ENCODE data around the gene PQBP1.
A peak's percentile ranks its signal among the peaks of the same experiment; 100 is the strongest.

PQBP1 gene

DNA sequence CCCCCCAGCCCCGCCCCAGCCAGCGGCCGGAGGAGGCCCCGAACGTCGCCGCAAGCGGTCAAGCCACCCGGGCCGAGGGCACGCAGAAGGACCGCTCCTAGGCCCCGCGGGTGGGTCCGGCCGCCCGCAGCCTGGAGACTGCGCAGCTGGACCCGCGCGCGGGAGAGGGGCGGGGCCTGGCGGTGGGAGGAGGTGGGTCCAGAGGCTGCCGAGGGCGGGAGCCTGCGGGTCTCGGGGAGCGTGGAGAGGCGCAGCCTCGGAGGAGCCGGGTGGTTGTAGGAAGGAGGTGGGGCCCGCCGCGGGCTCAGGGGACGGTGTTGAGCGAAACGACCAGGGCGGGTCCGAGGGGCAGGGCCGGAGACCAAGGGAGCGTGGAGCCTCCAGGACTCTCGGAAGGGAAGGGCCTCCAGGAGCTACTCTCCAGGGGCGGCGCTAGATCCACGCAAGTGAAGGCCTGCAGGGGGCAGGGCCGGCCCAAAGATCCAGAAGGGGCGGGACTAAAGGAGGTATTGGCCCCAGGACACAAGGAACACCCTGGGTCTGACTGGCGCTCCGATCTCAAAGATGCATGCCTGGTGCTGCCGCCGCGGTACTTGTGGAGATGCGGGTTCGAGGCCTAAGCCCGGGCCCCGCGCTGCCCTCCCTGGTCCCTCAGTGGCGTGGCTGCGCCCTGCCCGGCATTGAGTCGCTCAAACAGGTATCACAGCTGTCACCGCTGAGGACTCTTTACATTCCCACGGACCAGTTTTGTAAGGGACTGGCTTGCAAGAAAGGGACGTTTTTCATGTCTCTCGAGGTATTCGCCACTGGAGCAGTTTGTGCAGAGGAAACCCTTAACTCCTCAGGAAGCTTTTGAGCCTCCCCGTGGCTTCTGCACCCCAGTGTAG, 6.1 kb upstream of the PQBP1 start (continued):
- TF ChIP-seq, protein P1, sequence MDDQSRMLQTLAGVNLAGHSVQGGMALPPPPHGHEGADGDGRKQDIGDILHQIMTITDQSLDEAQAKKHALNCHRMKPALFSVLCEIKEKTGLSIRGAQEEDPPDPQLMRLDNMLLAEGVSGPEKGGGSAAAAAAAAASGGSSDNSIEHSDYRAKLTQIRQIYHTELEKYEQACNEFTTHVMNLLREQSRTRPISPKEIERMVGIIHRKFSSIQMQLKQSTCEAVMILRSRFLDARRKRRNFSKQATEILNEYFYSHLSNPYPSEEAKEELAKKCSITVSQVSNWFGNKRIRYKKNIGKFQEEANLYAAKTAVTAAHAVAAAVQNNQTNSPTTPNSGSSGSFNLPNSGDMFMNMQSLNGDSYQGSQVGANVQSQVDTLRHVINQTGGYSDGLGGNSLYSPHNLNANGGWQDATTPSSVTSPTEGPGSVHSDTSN (CRISPR knock-in tag; IDR thresholded peaks at IDR 0.05): no peak; the same call in 1 of the 2 replicates
- TF ChIP-seq HOXC10 (CRISPR knock-in tag; IDR thresholded peaks at IDR 0.05) (0 out of 2 replicates have a peak, but pooled peaks have one; percentile 78), FEZF1 (tag by site-specific recombination; IDR thresholded peaks at IDR 0.05) (no peak), ZNF596 (tag by site-specific recombination; IDR thresholded peaks at IDR 0.05) (no peak), KLF16 (tag by site-specific recombination; IDR thresholded peaks at IDR 0.05) (peak; percentile 80), SCRT2 (tag by site-specific recombination; IDR thresholded peaks at IDR 0.05) (peak; percentile 79), ZNF138 (tag by site-specific recombination; IDR thresholded peaks at IDR 0.05; ENCODE audit: borderline replicate concordance) (no peak), ZNF114 (tag by site-specific recombination; IDR thresholded peaks at IDR 0.05) (no peak), ZNF843 (tag by site-specific recombination; IDR thresholded peaks at IDR 0.05) (no peak), GLIS2 (tag by site-specific recombination; IDR thresholded peaks at IDR 0.05) (peak; percentile 91), ZBTB20 (tag by site-specific recombination; IDR thresholded peaks at IDR 0.05) (peak; percentile 64; the same call in 1 of the 2 replicates), ZNF335 (tag by site-specific recombination; conservative IDR thresholded peaks at IDR 0.05) (peak; percentile 53), IKZF3 (tag by site-specific recombination; IDR thresholded peaks at IDR 0.05) (peak; percentile 67), ZBTB48 (tag by site-specific recombination; IDR thresholded peaks at IDR 0.05) (peak; percentile 92), ZNF394 (tag by site-specific recombination; IDR thresholded peaks at IDR 0.05; ENCODE audit: borderline replicate concordance) (peak; percentile 20; the same call in 1 of the 2 replicates), ZNF239 (tag by site-specific recombination; IDR thresholded peaks at IDR 0.05) (no peak), HIC1 (tag by site-specific recombination; IDR thresholded peaks at IDR 0.05) (no peak), ZNF692 (tag by site-specific recombination; IDR thresholded peaks at IDR 0.05) (peak; percentile 99), ZNF513 (tag by site-specific recombination; IDR thresholded peaks at IDR 0.05) (no peak), INSM2 (tag by site-specific recombination; IDR thresholded peaks at IDR 0.05) (no peak), ZNF561 (tag by site-specific recombination; IDR thresholded peaks at IDR 0.05; ENCODE audit: borderline replicate concordance) (peak; percentile 49; the same call in 1 of the 2 replicates)
- TF ChIP-seq, protein P2, sequence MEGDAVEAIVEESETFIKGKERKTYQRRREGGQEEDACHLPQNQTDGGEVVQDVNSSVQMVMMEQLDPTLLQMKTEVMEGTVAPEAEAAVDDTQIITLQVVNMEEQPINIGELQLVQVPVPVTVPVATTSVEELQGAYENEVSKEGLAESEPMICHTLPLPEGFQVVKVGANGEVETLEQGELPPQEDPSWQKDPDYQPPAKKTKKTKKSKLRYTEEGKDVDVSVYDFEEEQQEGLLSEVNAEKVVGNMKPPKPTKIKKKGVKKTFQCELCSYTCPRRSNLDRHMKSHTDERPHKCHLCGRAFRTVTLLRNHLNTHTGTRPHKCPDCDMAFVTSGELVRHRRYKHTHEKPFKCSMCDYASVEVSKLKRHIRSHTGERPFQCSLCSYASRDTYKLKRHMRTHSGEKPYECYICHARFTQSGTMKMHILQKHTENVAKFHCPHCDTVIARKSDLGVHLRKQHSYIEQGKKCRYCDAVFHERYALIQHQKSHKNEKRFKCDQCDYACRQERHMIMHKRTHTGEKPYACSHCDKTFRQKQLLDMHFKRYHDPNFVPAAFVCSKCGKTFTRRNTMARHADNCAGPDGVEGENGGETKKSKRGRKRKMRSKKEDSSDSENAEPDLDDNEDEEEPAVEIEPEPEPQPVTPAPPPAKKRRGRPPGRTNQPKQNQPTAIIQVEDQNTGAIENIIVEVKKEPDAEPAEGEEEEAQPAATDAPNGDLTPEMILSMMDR (tag by site-specific recombination; IDR thresholded peaks at IDR 0.05): peak; percentile 89
- TF ChIP-seq, protein P3, sequence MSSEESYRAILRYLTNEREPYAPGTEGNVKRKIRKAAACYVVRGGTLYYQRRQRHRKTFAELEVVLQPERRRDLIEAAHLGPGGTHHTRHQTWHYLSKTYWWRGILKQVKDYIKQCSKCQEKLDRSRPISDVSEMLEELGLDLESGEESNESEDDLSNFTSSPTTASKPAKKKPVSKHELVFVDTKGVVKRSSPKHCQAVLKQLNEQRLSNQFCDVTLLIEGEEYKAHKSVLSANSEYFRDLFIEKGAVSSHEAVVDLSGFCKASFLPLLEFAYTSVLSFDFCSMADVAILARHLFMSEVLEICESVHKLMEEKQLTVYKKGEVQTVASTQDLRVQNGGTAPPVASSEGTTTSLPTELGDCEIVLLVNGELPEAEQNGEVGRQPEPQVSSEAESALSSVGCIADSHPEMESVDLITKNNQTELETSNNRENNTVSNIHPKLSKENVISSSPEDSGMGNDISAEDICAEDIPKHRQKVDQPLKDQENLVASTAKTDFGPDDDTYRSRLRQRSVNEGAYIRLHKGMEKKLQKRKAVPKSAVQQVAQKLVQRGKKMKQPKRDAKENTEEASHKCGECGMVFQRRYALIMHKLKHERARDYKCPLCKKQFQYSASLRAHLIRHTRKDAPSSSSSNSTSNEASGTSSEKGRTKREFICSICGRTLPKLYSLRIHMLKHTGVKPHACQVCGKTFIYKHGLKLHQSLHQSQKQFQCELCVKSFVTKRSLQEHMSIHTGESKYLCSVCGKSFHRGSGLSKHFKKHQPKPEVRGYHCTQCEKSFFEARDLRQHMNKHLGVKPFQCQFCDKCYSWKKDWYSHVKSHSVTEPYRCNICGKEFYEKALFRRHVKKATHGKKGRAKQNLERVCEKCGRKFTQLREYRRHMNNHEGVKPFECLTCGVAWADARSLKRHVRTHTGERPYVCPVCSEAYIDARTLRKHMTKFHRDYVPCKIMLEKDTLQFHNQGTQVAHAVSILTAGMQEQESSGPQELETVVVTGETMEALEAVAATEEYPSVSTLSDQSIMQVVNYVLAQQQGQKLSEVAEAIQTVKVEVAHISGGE (tag by site-specific recombination; conservative IDR thresholded peaks at IDR 0.05; ENCODE audit: low read depth): 0 out of 2 replicates have a peak, but pooled peaks have one; percentile 24
